SKM-1 treated with dmso at 0.1 percent for 144 hours (cell line): ENCODE data around the gene DHRS7.

Experiments used
- DNase-seq: peaks from one replicate; lab custom pipeline; 2025; ENCODE audit not compliant: unreplicated experiment; lab: John Stamatoyannopoulos, UW

Gene DHRS7

DNA sequence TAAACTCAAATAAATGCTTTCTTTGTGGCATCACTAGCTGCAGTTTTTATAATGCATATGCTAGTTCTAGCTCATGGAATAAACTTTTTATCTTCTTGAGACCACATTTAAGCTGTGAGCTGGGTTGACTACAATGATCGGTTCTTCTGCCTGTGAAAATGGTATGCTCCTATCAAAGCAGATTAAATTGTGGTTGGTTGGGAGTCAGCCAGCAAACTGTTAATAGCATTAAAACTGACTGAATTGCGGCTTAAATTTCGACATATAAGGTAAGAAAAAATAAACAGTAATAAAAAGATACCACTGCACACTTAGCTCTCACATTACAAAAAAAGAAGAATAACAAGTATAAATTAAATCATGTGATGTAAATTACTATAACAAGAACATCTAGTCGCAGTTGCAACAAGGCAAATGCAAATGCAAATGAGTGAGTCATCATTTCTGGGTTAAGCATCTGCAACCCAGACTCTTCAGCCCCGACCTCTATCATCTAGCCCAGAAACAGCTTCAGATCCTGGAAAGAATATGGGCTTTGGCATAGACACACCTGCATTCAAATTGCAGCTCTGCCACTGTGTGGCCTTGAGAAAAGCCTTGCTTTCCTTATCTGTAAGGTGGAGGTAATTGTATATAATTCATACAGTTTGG, 19.8 kb upstream of the DHRS7 start:
- no peak for DNase-seq

DNA sequence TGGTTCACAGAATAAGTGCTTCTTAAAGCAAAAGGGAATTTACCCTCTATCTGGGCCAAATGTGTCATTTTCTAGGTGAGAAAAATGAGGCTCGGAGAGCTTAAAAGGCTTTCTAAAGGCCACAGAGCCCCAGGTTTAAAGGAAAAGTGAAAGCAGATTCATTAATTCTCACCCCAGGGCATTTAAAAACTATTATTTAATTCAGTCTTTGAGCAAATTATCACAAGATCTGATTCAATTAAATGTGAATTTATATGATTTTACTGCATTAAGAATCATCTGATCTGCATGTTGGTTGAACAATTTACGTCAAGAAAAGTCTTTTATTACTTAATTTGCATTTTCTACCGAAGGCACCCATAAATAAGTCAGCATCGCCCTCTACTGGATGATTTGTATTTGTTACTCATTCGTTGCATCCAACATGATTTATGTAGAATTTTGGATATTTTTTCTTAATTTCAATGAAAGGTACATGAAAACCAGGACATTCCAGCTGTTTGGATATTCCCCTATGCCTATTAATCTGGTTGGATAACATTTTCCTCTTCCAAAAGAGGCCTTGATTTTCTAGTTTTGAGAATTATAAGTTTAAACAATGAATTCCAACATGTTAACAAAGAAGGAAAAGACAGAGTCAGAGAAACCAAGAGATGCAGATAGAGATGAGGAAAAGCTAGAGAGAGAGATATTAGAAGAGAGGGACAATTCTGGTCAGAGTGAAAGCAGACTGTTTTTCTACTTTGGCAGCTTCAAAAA, 19.1 kb upstream of the DHRS7 start:
- DNase-seq, result peak; percentile 19

DNA sequence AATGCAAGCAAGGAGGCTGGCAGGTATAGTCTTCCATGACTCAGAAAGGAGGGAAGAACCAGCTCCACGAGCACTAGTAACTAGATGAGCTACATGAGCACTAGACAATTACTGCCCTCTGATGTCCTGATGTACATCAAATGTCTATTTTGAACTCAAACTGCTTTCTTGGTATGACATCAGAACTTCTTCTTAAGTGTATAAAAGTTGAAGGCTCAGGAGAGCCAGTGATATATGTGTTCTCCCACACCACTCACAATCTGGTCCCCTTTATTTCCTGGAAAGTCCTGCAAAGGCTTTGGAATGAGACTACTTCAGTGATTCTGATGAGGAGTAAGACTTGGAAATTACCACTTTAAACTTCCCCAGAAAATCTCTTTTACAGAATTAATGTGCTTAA, 18.5 kb upstream of the DHRS7 start:
- no peak for DNase-seq

DNA sequence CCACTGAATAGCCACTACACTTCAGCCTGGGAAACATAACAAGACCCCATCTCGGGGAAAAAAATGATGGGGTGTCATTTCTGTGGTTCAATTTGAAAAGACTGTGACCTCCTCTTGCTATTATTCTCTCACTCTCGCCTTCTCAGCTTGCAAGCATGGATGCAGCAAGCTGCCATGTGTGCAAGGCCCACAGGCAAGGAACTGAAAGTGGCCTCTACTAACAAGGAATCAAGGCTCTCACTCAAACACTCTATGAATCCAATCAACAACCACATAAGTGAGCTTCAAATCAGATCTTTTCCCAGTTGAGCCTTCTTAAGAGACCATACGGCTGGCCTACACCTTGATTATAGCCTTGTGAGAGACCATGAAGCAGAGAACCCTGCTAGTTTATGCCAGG, 17.9 kb upstream of the DHRS7 start:
- no peak for DNase-seq

DNA sequence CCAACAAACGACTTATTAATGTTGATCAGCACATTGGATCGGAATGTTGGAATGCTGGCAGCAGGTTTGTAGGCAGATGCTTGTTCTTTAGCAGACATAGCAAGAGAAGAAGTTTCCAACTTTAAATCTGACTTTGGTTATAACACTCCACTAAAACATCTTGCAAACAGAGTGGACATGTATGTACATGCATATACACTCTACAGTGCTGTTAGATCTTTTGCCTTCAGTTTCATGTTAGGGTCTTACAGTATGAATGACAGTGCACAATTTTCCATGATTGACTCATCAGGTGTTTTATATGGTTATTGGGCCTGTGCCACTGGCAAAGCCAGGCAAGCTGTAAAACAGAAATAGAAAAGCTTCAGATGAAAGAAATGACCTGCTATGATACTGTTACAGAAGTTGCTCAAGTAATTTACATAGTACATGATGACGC, 14.3 kb upstream of the DHRS7 start:
- DNase-seq, result no peak

DNA sequence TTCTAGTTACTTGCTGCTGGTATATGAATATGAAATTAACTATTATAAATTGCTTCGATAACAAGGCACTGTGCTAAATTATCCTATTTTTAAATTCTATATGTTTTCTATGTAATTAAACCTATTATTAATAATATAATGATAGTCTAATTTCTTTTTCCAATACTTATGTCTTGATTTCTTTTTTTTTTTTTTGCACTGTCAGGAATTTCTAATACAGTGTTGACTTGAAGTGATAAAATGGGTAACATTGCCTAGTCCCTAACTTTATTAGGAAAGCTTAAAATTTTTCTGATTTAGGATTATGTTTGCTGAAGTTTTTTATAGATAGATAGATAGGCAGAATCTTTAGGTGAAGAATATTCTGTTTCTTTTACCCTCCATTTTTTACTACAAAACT, 13.6 kb upstream of the DHRS7 start:
- DNase-seq, result no peak

DNA sequence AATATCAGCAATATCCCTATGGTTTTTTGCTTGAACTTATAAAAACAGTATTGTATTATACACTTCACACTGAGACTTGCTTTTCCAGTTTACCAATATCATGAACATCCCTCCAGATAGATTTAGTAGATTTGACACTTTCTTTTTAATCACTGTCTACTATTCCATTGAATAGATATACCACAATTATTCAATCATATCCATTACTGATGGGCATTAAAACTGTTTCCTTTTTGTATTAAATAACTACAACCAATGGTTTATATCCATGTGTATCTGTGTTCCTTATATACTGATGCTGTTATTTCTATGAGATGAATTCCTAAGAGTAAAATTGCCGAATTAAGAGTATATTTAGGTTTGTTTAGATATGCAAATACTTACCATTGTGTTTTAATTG, 13.0 kb upstream of the DHRS7 start:
- no peak for DNase-seq

DNA sequence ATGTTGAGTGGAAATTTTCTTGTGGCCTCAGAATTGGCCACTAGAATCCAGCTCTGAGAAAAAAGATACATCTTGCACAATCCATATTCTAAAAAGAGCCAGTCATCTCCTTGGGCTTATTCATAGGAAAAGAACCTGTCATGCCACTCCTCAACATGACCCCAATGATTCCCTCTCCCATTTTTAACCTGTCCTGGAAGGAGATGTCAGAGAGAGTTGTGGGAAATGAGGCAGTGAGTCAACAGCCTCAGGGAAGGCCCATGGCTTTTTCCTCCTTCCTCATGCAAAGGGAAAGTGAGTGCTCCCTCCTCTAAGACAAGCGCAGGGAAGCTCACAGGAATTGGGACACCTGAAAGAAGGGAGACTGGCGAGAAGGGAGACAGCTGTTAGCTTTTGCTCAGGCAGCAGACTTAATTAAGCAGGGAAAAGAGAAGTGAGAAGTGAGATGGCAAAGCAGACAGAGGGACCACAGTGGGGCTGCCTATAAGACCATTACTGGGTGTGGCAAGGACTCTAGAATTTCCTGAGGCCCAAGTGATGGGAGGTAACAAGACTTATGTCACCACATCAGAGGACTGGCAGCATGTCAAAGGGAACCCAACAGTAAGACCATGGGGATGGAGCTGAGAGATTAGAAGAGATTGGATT, 10.2 kb upstream of the DHRS7 start:
- DNase-seq, result no peak

DNA sequence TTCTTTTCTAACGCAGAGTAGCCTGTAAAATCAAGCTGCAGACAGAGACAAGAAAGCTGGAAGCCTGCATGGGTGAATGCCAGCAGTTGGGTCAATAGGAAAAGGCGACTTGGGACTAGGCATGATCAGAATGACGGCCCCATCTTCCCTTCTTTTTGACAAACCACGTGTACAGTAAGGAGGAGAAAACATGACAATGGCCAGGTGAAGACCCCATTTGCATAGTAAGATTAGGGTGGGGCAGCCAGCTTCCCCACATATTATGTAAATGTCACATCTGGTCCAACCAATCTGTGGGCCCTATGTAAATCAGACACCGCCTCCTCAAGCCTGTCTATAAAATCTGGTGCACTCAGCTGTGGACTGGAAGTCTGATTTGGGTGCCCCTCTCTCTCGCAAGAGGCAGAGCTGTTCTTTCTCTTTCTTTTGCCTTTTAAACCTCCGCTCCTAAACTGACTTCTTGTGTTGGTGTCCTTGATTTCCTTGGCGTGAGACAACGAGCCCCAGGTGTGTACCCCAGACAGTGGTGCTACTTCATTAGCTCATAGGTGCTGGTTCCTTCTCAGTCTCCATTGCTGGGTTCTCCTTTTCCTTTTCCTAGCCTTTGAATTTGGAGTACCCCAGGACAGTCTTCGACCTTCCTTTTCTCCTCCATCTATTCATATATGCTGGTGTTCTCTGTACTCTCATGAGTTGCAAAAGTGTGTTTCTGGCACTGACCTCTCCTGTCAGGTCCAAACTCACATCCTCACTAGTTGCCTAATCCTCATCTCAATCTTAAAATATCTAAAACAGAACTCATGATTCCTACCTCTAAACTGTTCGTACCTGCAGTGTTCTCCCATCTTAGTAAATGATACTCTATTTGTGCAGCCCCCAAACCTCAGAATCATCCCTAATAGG, 9.4 kb upstream of the DHRS7 start:
- no peak for DNase-seq

DNA sequence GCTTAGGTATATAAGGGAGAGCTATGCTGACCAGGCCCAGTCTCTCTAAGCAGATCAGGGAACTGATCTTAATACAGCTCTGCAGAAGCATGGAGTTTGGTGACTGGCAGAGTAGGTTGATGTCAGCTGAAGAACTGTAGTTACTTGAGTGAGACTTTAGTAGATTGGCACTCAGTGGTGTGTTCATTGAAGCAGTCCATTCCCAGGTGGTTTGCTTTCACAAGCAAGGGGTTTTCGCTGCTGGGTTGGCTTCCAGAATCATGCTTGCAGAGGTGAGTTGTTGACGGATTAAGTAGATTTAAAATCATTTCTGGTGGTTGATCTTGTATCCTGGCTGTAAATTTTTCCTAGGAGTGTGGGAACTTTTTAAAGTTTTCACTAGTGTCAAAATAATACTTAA, 6.5 kb upstream of the DHRS7 start:
- DNase-seq, result no peak

DNA sequence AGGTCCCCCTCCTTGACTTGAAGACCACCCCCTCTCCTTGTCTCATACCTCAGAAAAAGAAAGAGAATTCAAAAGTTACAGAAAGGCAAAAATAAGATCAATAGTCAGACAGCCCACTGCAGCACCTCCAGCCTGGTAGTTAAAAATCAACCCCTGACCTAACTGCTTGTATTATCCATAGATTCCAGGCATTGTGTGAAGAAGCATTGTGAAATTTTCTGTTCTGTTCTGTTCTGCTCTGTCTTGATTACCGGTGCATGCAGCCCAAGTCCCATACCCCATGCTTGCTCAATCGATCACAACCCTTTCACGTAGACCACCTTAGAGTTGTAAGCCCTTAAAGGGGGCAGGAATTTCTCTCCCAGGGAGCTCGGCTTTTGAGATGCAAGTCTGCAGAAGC, 5.8 kb upstream of the DHRS7 start:
- DNase-seq, result no peak

DNA sequence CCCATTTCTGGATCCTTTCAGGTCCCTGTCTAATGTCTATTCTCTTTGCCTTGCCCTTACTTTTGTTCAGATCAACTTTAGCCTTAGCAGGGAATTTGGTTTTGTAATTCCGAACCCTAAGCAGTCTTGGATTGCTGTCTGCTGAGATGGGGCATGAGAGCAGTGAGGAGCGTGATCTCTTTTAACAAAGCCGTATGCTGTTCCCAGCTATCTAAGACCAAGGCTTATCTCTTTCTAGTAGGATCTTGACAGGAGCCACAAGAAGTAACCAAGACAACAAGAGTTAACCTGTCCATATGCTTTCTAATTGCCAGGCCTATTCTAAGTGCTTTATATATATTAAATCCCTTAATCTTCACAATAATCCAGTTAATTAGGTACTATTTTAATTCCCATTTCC, 4.5 kb upstream of the DHRS7 start:
- DNase-seq, result no peak

DNA sequence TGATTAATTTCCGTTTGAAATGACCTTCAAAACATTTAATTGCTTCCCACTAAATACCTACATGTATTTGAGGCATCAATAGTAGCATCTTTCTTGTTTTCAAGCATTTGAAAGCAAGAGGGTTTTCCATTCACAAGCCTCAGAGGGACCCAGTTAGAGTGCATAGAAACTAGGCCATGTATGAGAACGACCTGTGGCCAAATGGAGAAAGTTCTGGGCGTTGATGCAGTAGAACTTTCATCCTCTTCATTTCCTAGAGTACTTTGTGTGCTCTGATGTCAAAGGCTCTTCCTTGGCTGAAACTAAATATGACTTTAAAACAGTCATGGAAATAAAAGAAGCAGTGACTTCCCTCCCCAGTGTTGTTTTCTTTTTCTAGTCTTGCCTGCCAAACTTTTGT, 944 bp upstream of the DHRS7 start:
- DNase-seq, result no peak

DNA sequence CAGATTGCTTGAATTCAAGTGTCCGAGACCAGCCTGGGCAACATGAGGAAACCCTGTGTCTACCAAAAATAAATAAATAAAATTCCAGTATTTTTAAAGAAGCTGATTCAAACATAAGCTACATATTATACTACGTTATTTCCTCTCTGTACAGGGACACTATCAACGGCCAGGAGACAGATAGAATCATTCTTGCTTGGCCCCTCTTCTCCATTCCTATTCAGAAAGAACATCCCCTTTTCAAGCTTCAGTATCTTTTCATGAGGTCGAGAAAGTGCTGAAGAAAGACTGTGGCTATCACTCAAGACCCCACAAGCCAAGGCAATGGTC, 314 bp upstream of the DHRS7 start:
- no peak for DNase-seq

DNA sequence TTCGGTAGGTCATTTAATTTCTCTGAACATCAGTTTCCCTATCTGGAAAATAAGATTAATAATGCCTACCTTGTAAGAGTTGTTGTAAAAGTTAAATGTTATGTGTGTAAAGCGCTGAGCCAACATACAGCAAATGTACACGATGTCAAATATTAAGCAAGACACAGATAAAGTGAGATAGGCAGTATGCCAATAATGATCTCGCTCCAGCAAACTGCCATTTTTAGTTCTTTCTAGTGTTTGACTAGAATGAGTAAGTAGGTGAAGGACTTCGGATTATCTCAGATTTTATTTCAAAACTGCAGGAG, 840 bp downstream of the DHRS7 start:
- DNase-seq, result no peak

DNA sequence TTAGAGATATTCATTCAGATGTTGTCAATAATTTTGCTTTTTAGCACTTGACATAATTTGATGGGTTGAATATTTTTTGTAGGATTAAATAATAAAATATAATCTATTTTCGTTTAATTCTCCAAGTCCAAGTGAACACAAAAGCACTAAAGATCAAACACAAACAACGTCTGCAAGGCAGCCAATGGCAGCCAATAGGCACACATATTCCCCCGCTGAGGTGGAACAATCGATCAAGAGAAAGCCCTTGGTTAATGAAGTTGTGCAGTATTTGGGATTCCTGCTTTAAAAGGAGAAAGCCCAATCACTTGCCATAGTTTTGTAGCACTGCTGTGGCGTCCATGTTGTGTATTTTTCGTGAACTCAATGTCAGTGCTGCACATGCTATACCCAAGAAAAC, 1.5 kb downstream of the DHRS7 start:
- no peak for DNase-seq

DNA sequence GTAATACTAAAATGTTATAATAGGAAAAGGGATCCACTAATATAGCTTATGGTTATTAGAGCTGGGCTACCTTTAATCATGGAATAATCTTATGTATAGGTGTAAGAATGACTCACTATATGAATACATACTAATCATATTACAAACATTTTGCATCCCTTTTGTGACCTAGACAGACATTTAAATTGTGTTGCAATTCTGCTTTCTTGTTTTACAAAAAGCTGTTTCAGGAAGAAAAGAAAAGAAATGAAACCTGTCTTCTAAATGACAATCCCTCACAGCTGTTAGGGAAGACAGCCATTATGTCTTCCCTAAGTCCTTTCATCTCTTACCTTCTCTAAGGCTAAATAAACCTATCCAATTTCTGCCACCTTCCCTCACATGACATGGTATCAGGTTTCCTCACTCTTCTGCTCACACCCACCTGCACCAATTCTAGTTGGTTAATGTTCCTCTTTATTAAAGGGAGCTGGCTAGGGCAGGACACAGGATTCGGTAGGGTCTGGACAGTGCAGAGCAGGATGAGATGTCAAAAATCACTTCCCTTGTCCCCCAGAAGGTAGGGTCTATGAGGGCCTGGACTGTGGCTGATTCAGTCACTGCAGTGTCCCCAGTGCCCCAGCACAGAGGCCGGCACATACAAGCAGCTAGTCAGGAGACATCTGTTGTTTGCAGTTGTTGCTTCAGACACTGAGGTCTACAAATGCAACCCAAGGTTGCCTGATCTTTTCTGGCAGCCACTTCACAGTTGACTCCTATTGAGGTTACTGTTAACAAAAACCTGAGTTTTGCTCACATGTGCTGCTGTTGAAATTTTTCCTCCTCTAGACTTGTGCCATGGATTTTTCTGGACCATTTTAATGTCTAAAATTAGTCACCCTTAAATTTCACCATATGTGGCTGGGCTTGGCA, 3.7 kb downstream of the DHRS7 start:
- no peak for DNase-seq

DNA sequence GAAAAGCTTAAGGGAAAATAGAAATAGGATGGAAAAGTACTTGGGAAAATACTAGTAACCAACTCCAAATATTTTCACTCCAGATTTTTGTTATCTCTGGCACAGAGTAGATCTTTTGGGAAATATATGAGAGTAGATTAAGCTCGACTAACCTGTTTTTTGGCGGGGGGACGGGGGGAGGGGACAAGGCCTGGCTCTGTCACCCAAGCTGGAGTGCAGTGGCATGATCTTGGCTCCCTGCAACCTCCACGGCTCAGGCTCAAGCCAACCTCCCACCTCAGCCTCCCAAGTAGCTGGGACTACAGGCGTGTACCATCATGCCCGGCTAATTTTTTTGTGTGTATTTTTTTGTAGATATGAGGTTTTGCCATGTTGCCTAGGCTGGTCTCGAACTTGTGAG, 4.8 kb downstream of the DHRS7 start:
- no peak for DNase-seq

DNA sequence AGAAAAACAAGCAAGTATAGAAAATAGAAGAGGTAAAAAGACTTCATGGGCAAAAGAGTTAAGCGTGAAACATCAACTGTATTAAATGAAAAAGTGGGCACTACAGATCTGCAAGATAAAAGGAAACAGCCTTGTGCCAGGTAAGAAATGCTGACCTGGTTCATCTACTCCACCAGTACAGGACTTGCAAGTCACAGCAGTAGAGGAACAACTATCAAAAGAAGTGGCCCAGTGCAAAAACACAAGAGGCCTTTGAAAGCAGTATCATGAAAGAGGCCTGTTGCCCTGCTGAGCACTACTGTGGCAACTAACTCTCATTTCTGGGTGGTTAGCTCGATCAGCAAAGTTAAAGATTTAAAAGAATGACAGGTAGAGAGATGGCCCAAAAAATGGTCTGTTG, 10.5 kb downstream of the DHRS7 start:
- DNase-seq, result no peak

DNA sequence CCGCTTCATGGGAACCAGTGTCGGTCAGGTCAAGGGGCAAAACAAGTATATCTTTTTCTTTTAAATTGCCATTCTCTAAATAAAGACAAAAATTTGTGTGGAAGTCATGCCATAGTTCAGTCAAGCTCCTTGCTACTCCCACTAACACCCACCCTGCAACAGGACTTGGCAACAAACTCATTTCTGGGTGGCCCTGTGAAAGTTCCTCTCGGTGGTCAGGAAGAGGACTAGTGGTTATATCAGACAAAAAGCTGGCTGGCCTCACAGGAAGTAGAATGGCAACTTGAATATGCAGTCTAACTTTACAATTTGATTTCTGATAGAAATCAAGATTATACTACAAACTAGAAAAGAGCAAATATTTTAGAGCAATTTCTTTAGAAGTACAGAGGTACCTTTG, 11.2 kb downstream of the DHRS7 start:
- no peak for DNase-seq

DNA sequence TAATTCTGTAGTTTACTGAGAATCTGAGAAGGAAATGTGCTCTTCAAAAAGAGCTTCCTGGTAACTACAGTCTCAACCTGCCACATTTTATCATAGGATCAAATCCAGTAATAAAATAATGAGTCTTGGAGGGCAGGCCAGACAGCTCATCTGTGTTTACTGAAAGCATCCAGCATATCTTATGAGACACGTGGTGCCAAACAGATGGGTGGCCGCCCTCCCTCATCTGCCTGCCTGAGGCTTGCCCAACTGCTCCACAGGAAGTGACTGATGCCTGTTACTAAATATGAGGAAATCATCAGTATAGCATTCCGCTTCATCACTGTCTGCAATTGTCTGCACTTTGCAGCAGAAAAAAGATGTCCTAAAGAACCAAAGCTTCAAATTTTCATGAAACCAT, 13.5 kb downstream of the DHRS7 start:
- DNase-seq, result peak; percentile 71
